GM21381 (cell line): ENCODE results near the gene GALNT10.

ENCODE experiments used
- ATAC-seq: cut with Tn5 transposase; IDR thresholded peaks from one replicate; pipeline ENCODE4 v1.9.1; 2021; ENCODE audit warnings: mild to moderate bottlenecking, moderate library complexity; ENCODE audit not compliant: unreplicated experiment

The GALNT10 gene

GRCh38 chr5:154317916-154318315 lies 127.4 kb downstream of the GALNT10 start:
- no peak for ATAC-seq

DNA sequence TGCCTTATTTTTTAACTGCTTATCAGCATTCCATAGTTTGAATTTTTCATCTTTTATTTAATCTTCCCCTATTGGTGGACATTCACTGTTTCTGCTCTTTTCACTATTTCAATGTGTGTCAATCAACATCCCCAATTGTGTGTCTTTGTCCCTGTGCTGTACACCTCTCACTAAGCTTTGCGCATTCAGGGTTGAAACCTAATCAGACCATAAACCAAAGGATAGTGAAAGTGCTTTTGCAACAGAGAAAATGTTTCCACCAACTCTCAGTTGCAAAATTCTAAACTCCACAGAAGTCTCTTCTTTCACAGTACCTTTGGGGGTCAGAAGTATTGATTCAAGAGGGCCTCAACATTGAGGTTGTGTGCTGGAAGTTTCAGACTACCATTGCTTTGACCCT lies 128.2 kb downstream of the GALNT10 start:
- ATAC-seq, result no peak

DNA sequence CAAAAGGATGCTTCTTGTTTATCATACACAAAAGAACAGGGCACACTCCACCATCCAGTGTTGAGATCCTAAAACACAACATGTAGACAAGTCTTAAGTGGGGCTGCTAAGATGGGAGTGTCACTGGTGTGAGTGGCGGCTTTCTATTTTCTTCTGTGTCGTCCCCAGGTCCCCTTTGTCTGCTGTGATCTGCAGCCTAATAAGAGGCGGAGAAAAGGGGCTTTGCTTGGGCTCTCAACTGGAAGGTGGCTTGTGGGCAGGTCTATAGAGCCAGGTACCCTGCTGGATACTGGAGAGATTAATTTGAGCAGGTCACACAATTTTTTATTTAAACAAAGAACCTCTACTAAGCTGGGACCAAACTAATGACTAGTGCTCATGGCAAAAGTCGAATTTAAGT lies 129.2 kb downstream of the GALNT10 start:
- no peak for ATAC-seq

GRCh38 chr5:154320224-154321089 lies 129.9 kb downstream of the GALNT10 start:
- ATAC-seq, result no peak

- no peak for ATAC-seq
Measured at GRCh38 chr5:154321546-154321945, 131.0 kb downstream of the GALNT10 start.

GRCh38 chr5:154324033-154324432 lies 133.5 kb downstream of the GALNT10 start:
- no peak for ATAC-seq

DNA sequence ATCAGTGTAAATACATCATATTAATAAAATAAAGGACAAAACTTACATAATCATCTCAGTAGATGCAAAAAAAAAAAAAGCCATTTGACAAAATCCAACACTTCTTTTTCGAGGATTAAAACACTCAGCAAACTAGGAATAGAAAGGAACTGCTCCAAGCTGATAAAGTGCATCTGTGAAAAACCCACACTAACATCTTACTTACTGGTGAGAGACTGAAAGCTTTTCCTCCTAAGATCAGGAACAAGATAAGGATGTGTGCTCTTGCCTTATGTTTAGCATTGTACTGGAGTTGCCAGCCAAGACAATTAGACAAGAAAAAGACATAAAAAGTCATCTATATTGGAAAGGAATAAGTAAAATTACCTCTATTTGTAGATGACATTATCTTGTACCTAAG lies 135.0 kb downstream of the GALNT10 start:
- no peak for ATAC-seq

DNA sequence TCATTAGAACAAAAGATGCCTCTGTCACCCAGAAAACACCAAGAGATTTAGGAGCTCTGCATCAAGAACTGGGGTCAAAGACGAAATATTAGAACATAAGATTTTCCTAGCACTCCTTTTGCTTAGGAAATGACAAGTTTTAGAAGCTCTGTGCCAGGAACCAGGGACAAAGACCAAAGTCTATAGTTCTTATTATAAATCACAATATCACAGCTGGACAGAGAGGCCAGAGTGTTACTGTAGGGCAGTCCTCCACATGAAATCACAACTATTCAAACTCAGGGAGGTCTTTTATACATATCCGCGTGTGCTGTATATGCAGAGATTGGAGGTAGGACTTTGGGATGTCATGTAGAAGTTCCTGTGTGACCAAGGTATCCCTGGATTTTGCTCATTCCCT lies 138.5 kb downstream of the GALNT10 start:
- ATAC-seq, result no peak

DNA sequence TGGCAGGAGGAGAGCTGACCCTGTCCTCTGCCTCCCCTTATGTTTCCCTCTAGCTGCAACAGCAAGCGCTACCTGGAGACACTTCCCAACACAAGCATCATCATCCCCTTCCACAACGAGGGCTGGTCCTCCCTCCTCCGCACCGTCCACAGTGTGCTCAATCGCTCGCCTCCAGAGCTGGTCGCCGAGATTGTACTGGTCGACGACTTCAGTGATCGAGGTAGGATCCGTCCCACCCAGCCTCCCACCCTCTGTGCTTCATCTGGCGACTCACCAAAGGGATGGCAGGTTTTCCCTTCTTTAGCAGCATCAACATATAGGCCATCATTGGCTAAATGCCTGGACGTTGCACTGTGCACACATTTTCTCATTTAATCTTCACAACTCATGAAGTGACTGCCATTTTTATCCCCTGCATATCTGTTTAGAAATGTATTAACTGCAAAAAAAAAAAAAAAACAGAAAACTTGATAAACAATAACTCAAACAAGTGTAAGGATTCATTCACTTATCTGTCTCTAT lies 139.0 kb downstream of the GALNT10 start:
- ATAC-seq, result no peak

- no peak for ATAC-seq
Measured at GRCh38 chr5:154330097-154330667, 139.6 kb downstream of the GALNT10 start.

DNA sequence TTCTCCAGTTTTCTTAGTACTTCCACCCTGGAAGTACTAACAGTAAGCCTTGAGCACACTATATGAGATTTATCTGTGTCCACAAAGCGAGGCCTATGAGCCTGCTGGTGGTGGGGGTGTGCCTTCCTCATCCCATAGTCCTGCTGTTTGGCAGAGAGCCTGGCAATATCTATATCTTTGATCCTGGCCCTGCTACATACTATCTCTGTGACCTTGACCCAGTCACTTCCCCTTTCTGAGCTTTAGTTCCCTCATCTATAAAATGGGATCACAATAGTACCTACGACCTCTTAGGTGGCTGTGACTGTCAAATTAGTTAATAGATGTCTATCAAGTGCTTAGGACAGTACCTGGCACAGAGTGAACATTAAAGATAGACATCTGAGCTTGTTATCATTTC lies 140.7 kb downstream of the GALNT10 start:
- no peak for ATAC-seq

- ATAC-seq, result no peak
Measured at GRCh38 chr5:154331924-154332323, 141.4 kb downstream of the GALNT10 start.

- no peak for ATAC-seq
Measured at GRCh38 chr5:154332451-154332850, 141.9 kb downstream of the GALNT10 start.

GRCh38 chr5:154333016-154333415 lies 142.5 kb downstream of the GALNT10 start:
- no peak for ATAC-seq

DNA sequence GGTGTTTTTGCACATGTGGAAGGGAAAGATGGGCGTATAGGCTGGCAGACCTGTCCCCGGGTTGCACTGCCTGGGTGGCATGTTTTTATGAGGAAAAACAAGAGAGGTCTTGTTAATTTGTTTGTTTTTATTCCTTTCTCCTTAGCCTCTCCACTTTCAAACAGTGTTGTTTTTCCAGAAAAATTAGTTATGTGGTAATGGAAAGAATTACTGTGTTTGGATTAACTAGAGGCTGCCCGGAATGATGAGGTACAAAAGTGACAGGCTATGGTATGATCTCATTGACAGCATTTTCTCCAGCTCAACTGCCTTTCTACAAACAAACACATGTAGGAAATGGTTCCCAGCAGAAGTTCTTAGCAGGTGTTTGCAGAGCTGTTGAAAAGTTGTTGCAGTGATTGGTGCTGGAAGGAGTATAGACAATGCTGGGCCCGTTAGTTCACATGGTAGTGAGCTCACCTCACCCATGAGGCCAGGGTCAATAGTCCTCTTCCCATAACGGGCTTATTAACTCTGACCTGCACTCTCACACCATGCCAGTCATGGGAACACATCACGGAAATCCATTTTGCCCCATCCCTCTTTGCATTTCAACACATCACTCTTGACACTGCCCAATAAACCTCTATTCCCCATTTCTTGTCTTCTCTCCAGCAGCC lies 144.0 kb downstream of the GALNT10 start:
- no peak for ATAC-seq

GRCh38 chr5:154335065-154335448 lies 144.5 kb downstream of the GALNT10 start:
- no peak for ATAC-seq

GRCh38 chr5:154341620-154342019 lies 151.1 kb downstream of the GALNT10 start:
- no peak for ATAC-seq

- ATAC-seq, result no peak
Measured at GRCh38 chr5:154342211-154342610, 151.7 kb downstream of the GALNT10 start.

- ATAC-seq, result no peak
Measured at GRCh38 chr5:154342963-154343362, 152.4 kb downstream of the GALNT10 start.

DNA sequence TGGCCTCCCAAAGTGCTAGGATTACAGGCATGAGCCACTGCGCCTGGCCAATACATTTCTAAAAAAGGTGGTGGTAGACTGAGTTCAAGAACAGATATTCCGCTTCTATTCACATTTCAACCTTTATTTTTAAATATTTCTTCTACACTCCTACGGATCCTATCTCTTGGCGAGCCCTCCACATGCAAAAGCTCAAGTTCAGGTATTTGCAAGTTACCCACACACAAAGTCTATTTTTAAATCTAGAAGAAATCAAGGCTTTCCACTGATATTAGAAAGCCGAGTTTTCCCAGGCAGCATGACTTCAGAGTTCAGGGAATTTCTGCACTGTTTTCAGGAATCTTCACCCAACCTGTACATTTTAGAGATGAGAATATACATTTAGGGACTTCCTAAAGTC lies 153.9 kb downstream of the GALNT10 start:
- ATAC-seq, result no peak

DNA sequence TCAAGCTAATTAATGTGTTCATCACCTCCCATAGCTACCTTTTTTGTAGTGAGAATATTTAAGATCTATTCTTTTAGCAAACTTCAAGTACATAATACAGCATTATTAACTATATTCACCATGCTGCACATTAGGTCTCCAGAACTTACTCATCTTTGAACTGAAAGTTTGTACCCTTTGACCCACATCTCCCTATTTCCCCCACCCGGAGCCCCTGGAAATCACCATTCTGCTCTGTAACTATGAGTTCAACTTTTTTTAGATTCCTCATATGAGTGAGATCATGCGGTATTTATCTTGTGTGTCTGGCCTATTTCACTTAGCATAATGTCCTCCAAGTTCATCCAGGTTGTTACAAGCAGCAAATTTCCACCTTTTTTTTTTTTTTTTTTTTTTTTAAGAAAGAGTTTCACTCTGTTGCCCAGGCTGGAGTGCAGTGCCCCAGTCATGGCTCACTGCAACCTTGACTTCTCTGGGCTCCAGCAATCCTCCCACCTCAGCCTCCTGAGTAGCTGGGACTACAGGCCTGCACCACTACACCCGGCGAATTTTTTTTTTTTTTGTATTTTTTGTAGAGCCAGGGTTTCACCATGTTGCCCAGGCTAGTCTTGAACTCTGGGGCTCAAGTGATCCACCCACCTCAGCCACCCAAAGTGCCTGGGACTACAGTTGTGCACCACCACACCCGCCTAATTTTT lies 154.9 kb downstream of the GALNT10 start:
- peak; percentile 72 for ATAC-seq
